ENCODE results near the gene JSRP1.

GRCh38 chr19:2202366-2202765 is 53.9 kb downstream of the JSRP1 start:
- no peak for TF ChIP-seq POLR2A (IDR thresholded peaks at IDR 0.05)
- TF ChIP-seq CTCF (IDR thresholded peaks at IDR 0.05): no peak
